ENCODE results near the gene MIER3. TPM values are rescaled to one million over a fixed set of nuclear protein-coding genes. Genes with fewer than 3 reads are reported as not detected.

The MIER3 gene
- total and polyA plus RNA-seq, 9 of the 15 experiments (the other 6 are each of a cell fraction or from before 2014, with no cell fraction given): 4.1 to 29.3 (median 13.0) TPM

- TF ChIP-seq NFE2 (IDR thresholded peaks at IDR 0.05; ENCODE audit: low read depth) (no peak), CAMTA2 (CRISPR knock-in tag; conservative IDR thresholded peaks at IDR 0.05) (no peak), CBFA2T2 (conservative IDR thresholded peaks at IDR 0.05) (no peak), RNF219 (CRISPR knock-in tag; IDR thresholded peaks at IDR 0.05) (no peak), ZBTB34 (CRISPR knock-in tag; IDR thresholded peaks at IDR 0.05) (no peak), LARP7 (IDR thresholded peaks at IDR 0.05) (no peak), XRCC3 (IDR thresholded peaks at IDR 0.05) (no peak), HEY1 (CRISPR knock-in tag; IDR thresholded peaks at IDR 0.05; ENCODE audit: borderline replicate concordance) (no peak), AFF4 (CRISPR knock-in tag; IDR thresholded peaks at IDR 0.05) (no peak; the same call in 1 of the 2 replicates), CC2D1A (IDR thresholded peaks at IDR 0.05) (no peak), ZNF395 (CRISPR knock-in tag; IDR thresholded peaks at IDR 0.05) (0 out of 2 replicates have a peak, but pooled peaks have one; percentile 51), NFATC3 (IDR thresholded peaks at IDR 0.05) (no peak; the same call in 1 of the 2 replicates), KLF16 (IDR thresholded peaks at IDR 0.05) (no peak), RBM25 (IDR thresholded peaks at IDR 0.05; ENCODE audit: low read depth, low read length, severe bottlenecking) (no peak), MXD1 (CRISPR knock-in tag; IDR thresholded peaks at IDR 0.05; ENCODE audit: borderline replicate concordance, poor library complexity, severe bottlenecking) (no peak), BCOR (IDR thresholded peaks at IDR 0.05) (peak; percentile 21; the same call in 1 of the 2 replicates), NCOA6 (IDR thresholded peaks at IDR 0.05) (0 out of 2 replicates have a peak, but pooled peaks have one; percentile 10), NFIX (CRISPR knock-in tag; IDR thresholded peaks at IDR 0.05; ENCODE audit: low read depth) (no peak), RBM34 (IDR thresholded peaks at IDR 0.05; ENCODE audit: borderline replicate concordance, insufficient read depth, low read length) (no peak), KDM5B (IDR thresholded peaks at IDR 0.05; ENCODE audit: insufficient replicate concordance, low read depth, low read length) (no peak)
Observed at GRCh38 chr5:56910210-56910965, 41.5 kb downstream of the MIER3 start (continued).
